Endothelial cell of umbilical vein (primary cell): ENCODE data around the gene DNAJC9. TPM values are rescaled to one million over a fixed set of nuclear protein-coding genes. Genes with fewer than 3 reads are reported as not detected.

ENCODE experiments used
- BruUV-seq: library from RNA; stranded (reverse); fragments of 400-500 nt; replicated peaks from 2 replicates; lab custom pipeline; 2021; lab: Mats Ljungman, UMichigan
- CTCF ChIA-PET: fragments of 300-600, 350-600 bp; sonication (Branson Sonifier 250); formaldehyde crosslinking; loops from one replicate; lab custom pipeline; 2021; ENCODE audit warnings: antibody characterized with exemption, inconsistent platforms; lab: Charles Lee
- POLR2A ChIA-PET: fragments of 300-600, 350-600 bp; sonication (Branson Sonifier 250); formaldehyde crosslinking; loops from one replicate; lab custom pipeline; 2021; ENCODE audit warnings: antibody characterized with exemption, inconsistent platforms; lab: Charles Lee
- DNase-seq: peaks from one replicate; pipeline ENCODE4 v3.0.0-alpha.2; 2011; ENCODE audit warnings: low read depth, low spot score
- FAIRE-seq: peaks from 2 replicates; lab custom pipeline; 2011; peaks lifted over from hg19 to GRCh38; lab: Jason Lieb, UNC
- H2AFZ ChIP-seq: 2 replicates; pipeline ENCODE4 v1.6.0; 2012; ENCODE audit warnings: low read depth, low read length, control low read depth, inconsistent platforms
- H3K27ac ChIP-seq: 2 replicates; pipeline ENCODE4 v1.5.1; 2011; ENCODE audit warnings: low read depth, mild to moderate bottlenecking, control low read depth, low read length, moderate library complexity; ENCODE audit not compliant: insufficient read depth
- H3K27me3 ChIP-seq, 2 experiments: 2 replicates each; pipeline versions ENCODE4 v1.6.0 to v1.6.1; 2011; ENCODE audit warnings: low read length in 2 of 2, mixed read lengths in 1 of 2; ENCODE audit not compliant: control insufficient read depth in 2 of 2, insufficient read depth in 2 of 2
- H3K36me3 ChIP-seq, 2 experiments: 2 replicates in 1 of 2; 3 replicates in 1 of 2; pipeline ENCODE4 v1.5.1; 2011; ENCODE audit warnings: low read length in 2 of 2, mild to moderate bottlenecking in 1 of 2, moderate library complexity in 1 of 2; ENCODE audit not compliant: control insufficient read depth in 2 of 2, insufficient read depth in 2 of 2; ENCODE audit errors: extremely low read depth in 1 of 2
- H3K4me1 ChIP-seq: 3 replicates; pipeline ENCODE4 v1.5.1; 2011; ENCODE audit warnings: mild to moderate bottlenecking, low read length; ENCODE audit not compliant: control insufficient read depth, insufficient read depth; ENCODE audit errors: extremely low read depth
- H3K4me2 ChIP-seq: 2 replicates; pipeline ENCODE4 v1.6.1; 2011; ENCODE audit warnings: low read length, control low read depth, mixed read lengths; ENCODE audit not compliant: insufficient read depth
- H3K4me3 ChIP-seq, 3 experiments: fragments of 200-600 bp in 1 of 3; sonication (generic), shearing (Covaris generic) in 1 of 3; replicated peaks in 1 of 3; 2 replicates each; pipeline ENCODE4 v1.5.1; 2011 to 2016; ENCODE audit warnings: control low read depth in 3 of 3, low read length in 3 of 3, mild to moderate bottlenecking in 2 of 3, inconsistent platforms in 1 of 3, low read depth in 1 of 3, moderate library complexity in 1 of 3; ENCODE audit not compliant: insufficient read depth in 1 of 3
- H3K79me2 ChIP-seq: 2 replicates; pipeline ENCODE4 v1.6.0; 2012; ENCODE audit warnings: low read length, inconsistent platforms; ENCODE audit not compliant: control insufficient read depth, insufficient read depth
- H3K9ac ChIP-seq: replicated peaks from 2 replicates; pipeline ENCODE3; 2011; ENCODE audit warnings: low read length, control low read depth; ENCODE audit not compliant: insufficient read depth; ENCODE audit errors: extremely low read depth
- H3K9me1 ChIP-seq: replicated peaks from 3 replicates; pipeline ENCODE4 v1.6.0; 2011; ENCODE audit warnings: mild to moderate bottlenecking, low read length; ENCODE audit not compliant: control insufficient read depth, insufficient read depth; ENCODE audit errors: extremely low read depth
- H3K9me3 ChIP-seq: replicated peaks from 2 replicates; pipeline ENCODE4 v1.5.1; 2012; ENCODE audit warnings: low read length, inconsistent platforms; ENCODE audit not compliant: control insufficient read depth, insufficient read depth
- H4K20me1 ChIP-seq: replicated peaks from 2 replicates; pipeline ENCODE3; 2011; ENCODE audit warnings: mild to moderate bottlenecking, low read length; ENCODE audit not compliant: control insufficient read depth, insufficient read depth; ENCODE audit errors: extremely low read depth
- CTCF ChIP-seq, 2 donors: IDR thresholded peaks; 1 replicate in 1 of 2; 2 replicates in 1 of 2; pipeline ENCODE4 v1.5.1; 2011; ENCODE audit warnings: low read length in 2 of 2, mild to moderate bottlenecking in 2 of 2, moderate library complexity in 2 of 2, control low read depth in 1 of 2, inconsistent platforms in 1 of 2, low read depth in 1 of 2; ENCODE audit not compliant: insufficient read depth in 1 of 2; ENCODE audit errors: extremely low read depth in 1 of 2
- EZH2 ChIP-seq: IDR thresholded peaks from 2 replicates; pipeline ENCODE4 v1.6.1; 2012; ENCODE audit warnings: borderline replicate concordance, low read depth, mild to moderate bottlenecking, moderate library complexity, low read length, inconsistent platforms; ENCODE audit not compliant: severe bottlenecking
- FOS ChIP-seq: IDR thresholded peaks from 2 replicates; pipeline ENCODE4 v1.6.1; 2011; ENCODE audit warnings: mild to moderate bottlenecking, low read length, moderate library complexity, borderline replicate concordance; ENCODE audit not compliant: insufficient read depth
- GATA2 ChIP-seq: IDR thresholded peaks from 2 replicates; pipeline ENCODE4 v1.7.0; 2011; ENCODE audit warnings: low read depth, mild to moderate bottlenecking, moderate library complexity, mixed read lengths, low read length; ENCODE audit not compliant: insufficient read length, insufficient read depth
- JUN ChIP-seq: IDR thresholded peaks from 2 replicates; pipeline ENCODE4 v1.6.1; 2011; ENCODE audit warnings: borderline replicate concordance, low read depth; ENCODE audit not compliant: insufficient read length, insufficient read depth
- MYC ChIP-seq: IDR thresholded peaks from one replicate; pipeline ENCODE4 v1.6.1; 2011; ENCODE audit warnings: mild to moderate bottlenecking, low read depth, low read length
- POLR2A ChIP-seq: IDR thresholded peaks from 2 replicates; pipeline ENCODE4 v1.6.1; 2012; ENCODE audit warnings: low read depth, mild to moderate bottlenecking, control low read depth, low read length
- POLR2AphosphoS5 ChIP-seq: IDR thresholded peaks from 2 replicates; pipeline ENCODE4 v1.6.1; 2012; ENCODE audit warnings: low read depth, mild to moderate bottlenecking, control low read depth, low read length, moderate library complexity; ENCODE audit not compliant: insufficient read depth
- dilution Hi-C: fragments of 300-500 bp; cut with MboI; formaldehyde crosslinking; loops from one replicate; pipeline ENCODE4 v1.15.0; 2019; ENCODE audit warnings: low sequenced_read_pairs; ENCODE audit not compliant: extremely low pct_ligation_motif_present
- intact Hi-C: fragments of 100-400 bp; cut with micrococcal nuclease; formaldehyde crosslinking; loops from one replicate; pipeline ENCODE4 v1.10.0; 2022
- polyA plus RNA-seq, 4 experiments: library from polyadenylated mRNA; depleted of rRNA in 3 of 4; stranded (reverse) in 3 of 4; unstranded in 1 of 4; fragments of >200 nt; gene quantifications; 2 replicates each; pipeline versions ENCODE4 v1.2.1 to v1.2.3, GENCODE V29; 2011 to 2012; ENCODE audit warnings: missing spikeins in 1 of 4
- total RNA-seq: library from RNA; stranded (reverse); gene quantifications from 2 replicates; pipeline ENCODE4 v1.2.3, GENCODE V29; 2021
- TF ChIP-seq, protein P1 (sequence below): IDR thresholded peaks from 2 replicates; pipeline ENCODE4 v1.6.1; 2011; ENCODE audit not compliant: insufficient read depth, insufficient read length

The DNAJC9 gene
- total and polyA plus RNA-seq, 2 donors (not counting 3 experiments of a cell fraction or from before 2014, with no cell fraction given), result 29.1 to 47.1 TPM

GRCh38 chr10:73219384-73219783, 27.7 kb downstream of the DNAJC9 start:
- no TSS peak for BruUV-seq
- POLR2A ChIA-PET, result no interaction called here
- no peak for DNase-seq
- no peak for FAIRE-seq
- no peak overlapping the region for H3K27ac ChIP-seq
- H2AFZ ChIP-seq, result no peak overlapping the region
- no peaks in the 10 kb centered on the region for H3K9me3 ChIP-seq
- dilution Hi-C loops (no loop called here), intact Hi-C loops (loop anchor here (1.0 kb wide), 1 partner anchor 51 kb away; the partner anchor contains the start of genes ECD and FAM149B1)
- no peaks in the 10 kb centered on the region for H4K20me1 ChIP-seq
- H3K9me1 ChIP-seq, result no peaks in the 10 kb centered on the region
- H3K9ac ChIP-seq, result no peak overlapping the region
- no peaks in the 10 kb centered on the region for H3K27me3 ChIP-seq
- H3K36me3 ChIP-seq, result peaks cover 2 to 3% of the 10 kb centered on the region in 2 experiments
- H3K4me3 ChIP-seq, result no peak overlapping the region
- TF ChIP-seq, protein P1, sequence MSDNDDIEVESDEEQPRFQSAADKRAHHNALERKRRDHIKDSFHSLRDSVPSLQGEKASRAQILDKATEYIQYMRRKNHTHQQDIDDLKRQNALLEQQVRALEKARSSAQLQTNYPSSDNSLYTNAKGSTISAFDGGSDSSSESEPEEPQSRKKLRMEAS, result no peak
- no peak for TF ChIP-seq POLR2A
- TF ChIP-seq CTCF (IDR thresholded peaks at IDR 0.05; ENCODE audit: extremely low read depth in 1 of 2, insufficient read depth in 1 of 2, low read depth in 1 of 2, low read length in 2 of 2), result no peak
- TF ChIP-seq FOS, result no peak
- TF ChIP-seq GATA2, result no peak
- TF ChIP-seq MYC, result no peak
- TF ChIP-seq EZH2, result no peak
- no peak for TF ChIP-seq POLR2AphosphoS5
- TF ChIP-seq JUN, result no peak
- CTCF ChIA-PET, result interaction anchor here (1.0 to 1.9 kb wide), 10 partner anchors 10 to 123 kb away, joined by 3 to 7 read pairs (median 4); partner anchors contain the start of genes DNAJC9, ECD, FAM149B1 and P4HA1
- H3K79me2 ChIP-seq, result no peaks in the 10 kb centered on the region
- no peak overlapping the region for H3K4me2 ChIP-seq
- H3K4me1 ChIP-seq, result no peaks in the 10 kb centered on the region
